Liver (tissue), 9 donors: ENCODE measurements around the gene LMTK2. TPM values are rescaled to one million over a fixed set of nuclear protein-coding genes. Genes with fewer than 3 reads are reported as not detected.

ENCODE experiments used
- DNase-seq: peaks from one replicate; pipeline ENCODE4 v3.0.0-alpha.2; 2017; ENCODE audit warnings: low spot score
- H3K27ac ChIP-seq, 2 donors: one replicate each; pipeline ENCODE4 v1.7.0; 2013; ENCODE audit warnings: inconsistent platforms in 2 of 2, low read length in 2 of 2, control low read depth in 1 of 2, low read depth in 1 of 2, mild to moderate bottlenecking in 1 of 2
- H3K27me3 ChIP-seq, 4 donors: one replicate each; pipeline versions ENCODE4 v1.6.1 to v1.7.0; 2013; ENCODE audit warnings: low read length in 3 of 4, inconsistent platforms in 1 of 4, mild to moderate bottlenecking in 1 of 4, moderate library complexity in 1 of 4; ENCODE audit not compliant: control insufficient read depth in 4 of 4, insufficient read depth in 4 of 4
- H3K36me3 ChIP-seq, 4 donors: one replicate each; pipeline versions ENCODE4 v1.6.1 to v1.7.0; 2013; ENCODE audit warnings: low read length in 3 of 4, mild to moderate bottlenecking in 3 of 4, low read depth in 1 of 4, moderate library complexity in 1 of 4; ENCODE audit not compliant: control insufficient read depth in 4 of 4, insufficient read depth in 3 of 4
- H3K4me1 ChIP-seq, 4 donors: one replicate each; pipeline versions ENCODE4 v1.6.1 to v1.7.0; 2013; ENCODE audit warnings: low read length in 3 of 4, mild to moderate bottlenecking in 3 of 4, moderate library complexity in 1 of 4; ENCODE audit not compliant: control insufficient read depth in 4 of 4, insufficient read depth in 4 of 4
- H3K4me3 ChIP-seq, 3 donors: one replicate each; pipeline versions ENCODE4 v1.6.1 to v1.7.0; 2013; ENCODE audit warnings: low read length in 3 of 3, control low read depth in 1 of 3, low read depth in 1 of 3, mild to moderate bottlenecking in 1 of 3
- H3K9ac ChIP-seq, 2 donors: one replicate each; pipeline ENCODE4 v1.7.0; 2013; ENCODE audit warnings: low read length in 2 of 2, mild to moderate bottlenecking in 2 of 2, moderate library complexity in 2 of 2, control low read depth in 1 of 2, low read depth in 1 of 2
- H3K9me3 ChIP-seq, 4 donors: one replicate each; pipeline versions ENCODE4 v1.6.1 to v1.7.0; 2013; ENCODE audit warnings: low read length in 3 of 4; ENCODE audit not compliant: control insufficient read depth in 4 of 4
- CTCF ChIP-seq: fragments of 150-350 bp; IDR thresholded peaks from 2 replicates; pipeline ENCODE4 v1.5.1; 2017; ENCODE audit warnings: improper control_type of control experiment, low read depth, low read length; ENCODE audit not compliant: missing input control
- FOXA1 ChIP-seq: IDR thresholded peaks from 2 replicates; pipeline ENCODE4 v1.6.1; 2016; ENCODE audit warnings: antibody characterized with exemption
- FOXA2 ChIP-seq: IDR thresholded peaks from 2 replicates; pipeline ENCODE4 v1.6.1; 2016; ENCODE audit warnings: antibody characterized with exemption
- JUND ChIP-seq, 2 donors: IDR thresholded peaks; 2 replicates each; pipeline ENCODE4 v1.6.1; 2016; ENCODE audit warnings: antibody characterized with exemption in 2 of 2
- MAX ChIP-seq: IDR thresholded peaks from 2 replicates; pipeline ENCODE4 v1.6.1; 2016; ENCODE audit warnings: antibody characterized with exemption
- NR2F2 ChIP-seq: IDR thresholded peaks from 2 replicates; pipeline ENCODE4 v1.6.1; 2016; ENCODE audit warnings: antibody characterized with exemption
- RAD21 ChIP-seq, 2 donors: IDR thresholded peaks; 2 replicates each; pipeline ENCODE4 v1.6.1; 2016; ENCODE audit warnings: antibody characterized with exemption in 2 of 2, mild to moderate bottlenecking in 2 of 2
- RXRA ChIP-seq, 2 donors: IDR thresholded peaks; 2 replicates each; pipeline ENCODE4 v1.6.1; 2017 to 2018; ENCODE audit warnings: antibody characterized with exemption in 2 of 2, mild to moderate bottlenecking in 1 of 2
- SP1 ChIP-seq: IDR thresholded peaks from 2 replicates; pipeline ENCODE4 v1.6.1; 2018; ENCODE audit warnings: antibody characterized with exemption, mild to moderate bottlenecking
- TAF1 ChIP-seq: conservative IDR thresholded peaks from 2 replicates; pipeline ENCODE4 v1.6.1; 2016; ENCODE audit warnings: antibody characterized with exemption, mild to moderate bottlenecking
- YY1 ChIP-seq: IDR thresholded peaks from 2 replicates; pipeline ENCODE4 v1.6.1; 2016; ENCODE audit warnings: antibody characterized with exemption, mild to moderate bottlenecking
- ZBTB33 ChIP-seq: IDR thresholded peaks from 2 replicates; pipeline ENCODE4 v1.6.1; 2016; ENCODE audit warnings: antibody characterized with exemption
- WGBS: extraction: QIAGEN DNeasy Blood & Tissue Kit; methylation state at CpG from one replicate; pipeline ENCODE4 v1.1.7; 2013; 5-methylcytosine and 5-hydroxymethylcytosine counted together
- polyA plus RNA-seq, 2 donors: library from polyadenylated mRNA; stranded (reverse) in 1 of 2; unstranded in 1 of 2; fragments of 200-250 nt in 1 of 2; fragments of >200 nt in 1 of 2; fragmentation: Nextera tagmentation in 1 of 2; extraction: Ambion mirVana in 1 of 2; gene quantifications; one replicate each; pipeline versions ENCODE4 v1.2.1 to v1.2.3, GENCODE V29; 2013 to 2015
- total RNA-seq, 2 donors: library from RNA; depleted of rRNA; stranded (reverse); fragments of >200 nt; gene quantifications; one replicate each; pipeline ENCODE4 v1.2.3, GENCODE V29; 2014
- donor health status: healthy.
- donor health status: healthy.
- donor health status: healthy.
- donor health status: healthy.
- donor health status: healthy.

Gene LMTK2
- total and polyA plus RNA-seq, 4 donors = 3.1 to 14.3 (median 9.0) TPM

- no peak for TF ChIP-seq ZBTB33
- TF ChIP-seq RAD21 (IDR thresholded peaks at IDR 0.05) = no peak
- TF ChIP-seq RXRA (IDR thresholded peaks at IDR 0.05) = no peak
- TF ChIP-seq SP1 = no peak
- no peak for DNase-seq
- Histone ChIP-seq H3K36me3 (no peaks in the 10 kb centered on the region), H3K9me3 (no peaks in the 10 kb centered on the region), H3K27ac (peak overlapping the region; percentile 79 to 95), H3K4me3 (no peak overlapping the region), H3K4me1 (peaks cover 7 to 53% (median 40%) of the 10 kb centered on the region in 4 donors), H3K27me3 (no peaks in the 10 kb centered on the region), H3K9ac (no peak overlapping the region)
- 84% methylated on average over 9 of the region's 9 CpGs for WGBS
Observed at GRCh38 chr7:98134420-98135228, 28.0 kb downstream of the LMTK2 start.

GRCh38 chr7:98135984-98136383 lies 29.3 kb downstream of the LMTK2 start:
- Histone ChIP-seq H3K4me3 (no peak overlapping the region), H3K4me1 (peaks cover 7 to 51% (median 39%) of the 10 kb centered on the region in 4 donors), H3K27ac (peak overlapping the region; percentile 14 to 15), H3K36me3 (no peaks in the 10 kb centered on the region), H3K27me3 (no peaks in the 10 kb centered on the region), H3K9ac (no peak overlapping the region), H3K9me3 (no peaks in the 10 kb centered on the region)
- no peak for TF ChIP-seq FOXA1
- TF ChIP-seq FOXA2 = peak; percentile 19
- no peak for TF ChIP-seq YY1
- WGBS = 55% methylated on average over 5 of the region's 5 CpGs
- DNase-seq = no peak

- no peaks in the 10 kb centered on the region for H3K27me3 ChIP-seq
- peaks cover 0 to 2% (median 0%) of the 10 kb centered on the region in 4 donors for H3K36me3 ChIP-seq
- peak overlapping the region; percentile 14 to 15 for H3K27ac ChIP-seq
- no peak overlapping the region for H3K9ac ChIP-seq
- TF ChIP-seq TAF1 (no peak), FOXA2 (no peak), RXRA (IDR thresholded peaks at IDR 0.05) (no peak), JUND (IDR thresholded peaks at IDR 0.05) (no peak)
- no peaks in the 10 kb centered on the region for H3K9me3 ChIP-seq
- H3K4me3 ChIP-seq = no peak overlapping the region
- WGBS = 84% methylated on average over 5 of the region's 5 CpGs
- H3K4me1 ChIP-seq = peaks cover 7 to 46% (median 35%) of the 10 kb centered on the region in 4 donors
- no peak for DNase-seq
Observed at GRCh38 chr7:98136423-98136822, 29.8 kb downstream of the LMTK2 start.

GRCh38 chr7:98137134-98137825 lies 30.6 kb downstream of the LMTK2 start:
- DNase-seq = no peak
- 78% methylated on average over 4 of the region's 4 CpGs for WGBS
- peaks cover 0 to 5% (median 0%) of the 10 kb centered on the region in 4 donors for H3K36me3 ChIP-seq
- no peak overlapping the region for H3K4me3 ChIP-seq
- no peaks in the 10 kb centered on the region for H3K27me3 ChIP-seq
- peaks cover 7 to 43% (median 33%) of the 10 kb centered on the region in 4 donors for H3K4me1 ChIP-seq
- no peaks in the 10 kb centered on the region for H3K9me3 ChIP-seq
- no peak overlapping the region for H3K9ac ChIP-seq
- H3K27ac ChIP-seq = peak overlapping the region in 1 of 2 donors; percentile 15
- TF ChIP-seq MAX = no peak
- TF ChIP-seq NR2F2 = no peak
- TF ChIP-seq ZBTB33 = peak; percentile 9
- TF ChIP-seq SP1 = peak; percentile 8
- TF ChIP-seq CTCF = no peak
- TF ChIP-seq FOXA2 = peak; percentile 29
- TF ChIP-seq RXRA (IDR thresholded peaks at IDR 0.05) = no peak
